ENCODE data around the gene CDC42SE2.
"Not testable (repeated sequence)": the region's sequence is repeated elsewhere in the genome, so short reads cannot be mapped to it uniquely, and the experiment has no call there.

CDC42SE2 gene

GRCh38 chr5:131396630-131397273 lies 132.9 kb downstream of the CDC42SE2 start:
- H3K4me3 ChIP-seq (ENCODE audit: low read depth, low read length): no peak overlapping the region
- TF ChIP-seq CTCF (IDR thresholded peaks at IDR 0.05; ENCODE audit: borderline replicate concordance, insufficient read depth, low read depth, low read length): no peak

GRCh38 chr5:131399007-131399406 lies 135.2 kb downstream of the CDC42SE2 start:
- H3K4me3 ChIP-seq (ENCODE audit: low read depth, low read length): not testable (repeated sequence)

- TF ChIP-seq CTCF (IDR thresholded peaks at IDR 0.05; ENCODE audit: borderline replicate concordance, insufficient read depth, low read depth, low read length): no peak
- no peak overlapping the region for H3K4me3 ChIP-seq (ENCODE audit: low read depth, low read length)
Measured at GRCh38 chr5:131400585-131400984, 136.7 kb downstream of the CDC42SE2 start.

- no peak overlapping the region for H3K4me3 ChIP-seq (ENCODE audit: low read depth, low read length)
- TF ChIP-seq CTCF (IDR thresholded peaks at IDR 0.05; ENCODE audit: borderline replicate concordance, insufficient read depth, low read depth, low read length): no peak
Measured at GRCh38 chr5:131405674-131406073, 141.8 kb downstream of the CDC42SE2 start.

GRCh38 chr5:131406076-131406475 lies 142.2 kb downstream of the CDC42SE2 start:
- no peak overlapping the region for H3K4me3 ChIP-seq (ENCODE audit: low read depth, low read length)

GRCh38 chr5:131406975-131407638 lies 143.3 kb downstream of the CDC42SE2 start:
- TF ChIP-seq CTCF (IDR thresholded peaks at IDR 0.05; ENCODE audit: borderline replicate concordance, insufficient read depth, low read depth, low read length): no peak
- H3K4me3 ChIP-seq (ENCODE audit: low read depth, low read length): no peak overlapping the region

More at GRCh38 chr5:131406076-131406475, 142.2 kb downstream of the CDC42SE2 start:
- TF ChIP-seq CTCF (IDR thresholded peaks at IDR 0.05; ENCODE audit: borderline replicate concordance, insufficient read depth, low read depth, low read length): no peak

GRCh38 chr5:131413605-131414559 lies 150.0 kb downstream of the CDC42SE2 start:
- H3K4me3 ChIP-seq (ENCODE audit: low read depth, low read length): no peak overlapping the region
- no peak for TF ChIP-seq CTCF (IDR thresholded peaks at IDR 0.05; ENCODE audit: borderline replicate concordance, insufficient read depth, low read depth, low read length)
